ENCODE data around the gene KHDC4.

DNA sequence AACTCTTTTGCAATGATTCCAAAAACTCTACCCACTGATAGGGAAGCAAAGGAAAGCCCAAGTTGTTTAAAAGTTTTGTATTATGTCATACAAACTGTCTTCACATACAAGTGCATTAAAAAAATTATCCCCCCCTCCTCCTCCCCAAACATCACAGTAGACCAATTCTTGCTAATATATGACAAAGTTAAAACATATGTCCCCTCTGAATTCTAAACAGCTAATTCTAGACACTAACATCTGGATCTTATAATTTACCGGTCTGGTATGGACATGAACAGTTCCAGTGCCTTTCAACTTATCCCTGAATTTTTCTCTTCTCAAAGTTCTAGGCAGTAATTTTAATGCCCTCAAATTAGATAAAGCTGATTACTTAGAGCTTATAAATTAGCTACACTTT is 36.5 kb downstream of the KHDC4 start:
- TF ChIP-seq, protein P1, sequence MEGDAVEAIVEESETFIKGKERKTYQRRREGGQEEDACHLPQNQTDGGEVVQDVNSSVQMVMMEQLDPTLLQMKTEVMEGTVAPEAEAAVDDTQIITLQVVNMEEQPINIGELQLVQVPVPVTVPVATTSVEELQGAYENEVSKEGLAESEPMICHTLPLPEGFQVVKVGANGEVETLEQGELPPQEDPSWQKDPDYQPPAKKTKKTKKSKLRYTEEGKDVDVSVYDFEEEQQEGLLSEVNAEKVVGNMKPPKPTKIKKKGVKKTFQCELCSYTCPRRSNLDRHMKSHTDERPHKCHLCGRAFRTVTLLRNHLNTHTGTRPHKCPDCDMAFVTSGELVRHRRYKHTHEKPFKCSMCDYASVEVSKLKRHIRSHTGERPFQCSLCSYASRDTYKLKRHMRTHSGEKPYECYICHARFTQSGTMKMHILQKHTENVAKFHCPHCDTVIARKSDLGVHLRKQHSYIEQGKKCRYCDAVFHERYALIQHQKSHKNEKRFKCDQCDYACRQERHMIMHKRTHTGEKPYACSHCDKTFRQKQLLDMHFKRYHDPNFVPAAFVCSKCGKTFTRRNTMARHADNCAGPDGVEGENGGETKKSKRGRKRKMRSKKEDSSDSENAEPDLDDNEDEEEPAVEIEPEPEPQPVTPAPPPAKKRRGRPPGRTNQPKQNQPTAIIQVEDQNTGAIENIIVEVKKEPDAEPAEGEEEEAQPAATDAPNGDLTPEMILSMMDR (conservative IDR thresholded peaks at IDR 0.05; ENCODE audit: low read length): no peak
- TF ChIP-seq EZH2phosphoT487 (IDR thresholded peaks at IDR 0.05; ENCODE audit: borderline replicate concordance): no peak
